HS-27A (cell line): Measurements from ENCODE around the gene KRTAP2-3.
"Not testable (repeated sequence)": the region's sequence is repeated elsewhere in the genome, so short reads cannot be mapped to it uniquely, and the experiment has no call there.

Experiments used
- DNase-seq: peaks from one replicate; pipeline ENCODE4 v3.0.0-alpha.2; 2012; ENCODE audit warnings: low read depth, missing footprints

The KRTAP2-3 gene

GRCh38 chr17:41067281-41067680, 7.4 kb upstream of the KRTAP2-3 start:
- no peak for DNase-seq

- no peak for DNase-seq
Measured at GRCh38 chr17:41065829-41066624, 6.1 kb upstream of the KRTAP2-3 start, which contains the start of gene KRTAP2-4. Gene KRTAP2-4, minus strand, starts transcription at chr17:41065879. Its CDS starts 34 bp downstream, at chr17:41065845.

- not testable (repeated sequence) for DNase-seq
Measured at GRCh38 chr17:41065016-41065689, 5.2 kb upstream of the KRTAP2-3 start.

- DNase-seq: no peak
Measured at GRCh38 chr17:41064301-41064700, 4.4 kb upstream of the KRTAP2-3 start.

- DNase-seq: no peak
Measured at GRCh38 chr17:41063449-41063848, 3.5 kb upstream of the KRTAP2-3 start.

GRCh38 chr17:41061964-41062363, 2.0 kb upstream of the KRTAP2-3 start:
- no peak for DNase-seq

- not testable (repeated sequence) for DNase-seq
Measured at GRCh38 chr17:41059276-41060051, 450 bp downstream of the KRTAP2-3 start.

GRCh38 chr17:41058741-41059140, 1.2 kb downstream of the KRTAP2-3 start:
- DNase-seq: no peak

GRCh38 chr17:41057547-41057946, 2.4 kb downstream of the KRTAP2-3 start:
- DNase-seq: no peak

GRCh38 chr17:41055130-41055529, 4.8 kb downstream of the KRTAP2-3 start, which contains the start of gene KRTAP2-2:
Gene KRTAP2-2, minus strand, starts transcription at chr17:41055230. Its CDS starts 19 bp downstream, at chr17:41055211.
- DNase-seq: not testable (repeated sequence)

GRCh38 chr17:41054556-41054955, 5.4 kb downstream of the KRTAP2-3 start:
- not testable (repeated sequence) for DNase-seq

- no peak for DNase-seq
Measured at GRCh38 chr17:41054025-41054424, 5.9 kb downstream of the KRTAP2-3 start.

- no peak for DNase-seq
Measured at GRCh38 chr17:41052566-41052965, 7.3 kb downstream of the KRTAP2-3 start.

- no peak for DNase-seq
Measured at GRCh38 chr17:41049110-41049509, 10.8 kb downstream of the KRTAP2-3 start.

GRCh38 chr17:41048441-41048840, 11.5 kb downstream of the KRTAP2-3 start:
- DNase-seq: no peak

- DNase-seq: not testable (repeated sequence)
Measured at GRCh38 chr17:41046735-41047465, 13.0 kb downstream of the KRTAP2-3 start, which contains the start of gene KRTAP2-1. Gene KRTAP2-1, minus strand, starts transcription at chr17:41047316. Its CDS starts 49 bp downstream, at chr17:41047267.

GRCh38 chr17:41042953-41043352, 17.0 kb downstream of the KRTAP2-3 start:
- DNase-seq: no peak

- DNase-seq: not testable (repeated sequence)
Measured at GRCh38 chr17:41040783-41041571, 18.9 kb downstream of the KRTAP2-3 start, which contains the start of gene KRTAP1-1. Gene KRTAP1-1, minus strand, starts transcription at chr17:41041450. Its CDS starts 53 bp downstream, at chr17:41041397.

GRCh38 chr17:41037853-41038350, 22.0 kb downstream of the KRTAP2-3 start:
- no peak for DNase-seq

GRCh38 chr17:41034346-41034935, 25.5 kb downstream of the KRTAP2-3 start, which contains the start of gene KRTAP1-3:
Gene KRTAP1-3, minus strand, starts transcription at chr17:41034874. Its CDS starts 53 bp downstream, at chr17:41034821.
- DNase-seq: not testable (repeated sequence)
